CD4-positive, alpha-beta T cell (primary cell): ENCODE measurements around the gene SPRY1. TPM values are rescaled to one million over a fixed set of nuclear protein-coding genes. Genes with fewer than 3 reads are reported as not detected.

Experiments used
- ATAC-seq: fragments of 200-7000 bp; cut with Tn5 transposase; one replicate; pipeline ENCODE4 v1.10.0; 2022; ENCODE audit warnings: mild to moderate bottlenecking; ENCODE audit not compliant: poor library complexity
- CTCF ChIA-PET: fragments of 350-600 bp; sonication (Branson Sonifier 250); formaldehyde crosslinking; loops from one replicate; lab custom pipeline; 2021; ENCODE audit warnings: antibody characterized with exemption, inconsistent platforms; lab: Charles Lee
- POLR2A ChIA-PET: fragments of 350-600 bp; sonication (Branson Sonifier 250); formaldehyde crosslinking; loops from one replicate; lab custom pipeline; 2021; ENCODE audit warnings: antibody characterized with exemption, inconsistent platforms; lab: Charles Lee
- DNase-seq, 14 experiments: peaks; one replicate each; pipeline ENCODE4 v3.0.0-alpha.2; 2013 to 2020; ENCODE audit warnings: mixed read lengths in 2 of 14
- H3K27ac ChIP-seq, 2 donors: one replicate each; pipeline versions ENCODE4 v1.5.1 to v1.7.0; 2013; ENCODE audit warnings: low read length in 2 of 2, low read depth in 1 of 2, mild to moderate bottlenecking in 1 of 2
- H3K27me3 ChIP-seq, 2 experiments: 1 replicate in 1 of 2; 2 replicates in 1 of 2; pipeline versions ENCODE4 v1.6.1 to v1.7.0; 2013; ENCODE audit warnings: low read length in 2 of 2, control low read depth in 1 of 2, mild to moderate bottlenecking in 1 of 2, moderate library complexity in 1 of 2; ENCODE audit not compliant: insufficient read depth in 2 of 2, control insufficient read depth in 1 of 2
- H3K36me3 ChIP-seq: one replicate; pipeline ENCODE4 v1.6.1; 2013; ENCODE audit warnings: low read length, control low read depth; ENCODE audit not compliant: insufficient read depth
- H3K4me1 ChIP-seq: one replicate; pipeline ENCODE4 v1.6.1; 2013; ENCODE audit warnings: low read length, control low read depth; ENCODE audit not compliant: insufficient read depth
- H3K4me3 ChIP-seq: one replicate; pipeline ENCODE4 v1.5.1; 2013; ENCODE audit warnings: mild to moderate bottlenecking, low read length, moderate library complexity
- H3K9me3 ChIP-seq, 2 experiments: 1 replicate in 1 of 2; 2 replicates in 1 of 2; pipeline versions ENCODE4 v1.6.1 to v1.7.0; 2013; ENCODE audit warnings: low read length in 2 of 2, mild to moderate bottlenecking in 2 of 2, control low read depth in 1 of 2, moderate library complexity in 1 of 2; ENCODE audit not compliant: control insufficient read depth in 1 of 2, insufficient read depth in 1 of 2
- H3K27ac Mint-ChIP-seq: one replicate; pipeline ENCODE4 v1.8.0; 2020; ENCODE audit warnings: mixed read lengths
- H3K27me3 Mint-ChIP-seq: one replicate; pipeline ENCODE4 v1.8.0; 2021; ENCODE audit warnings: mixed read lengths
- H3K36me3 Mint-ChIP-seq: one replicate; pipeline ENCODE4 v1.8.0; 2021; ENCODE audit warnings: low read depth, mixed read lengths
- H3K4me1 Mint-ChIP-seq: one replicate; pipeline ENCODE4 v1.8.0; 2021; ENCODE audit warnings: low read depth, mixed read lengths
- H3K4me3 Mint-ChIP-seq: one replicate; pipeline ENCODE4 v1.8.0; 2020; ENCODE audit warnings: mild to moderate bottlenecking, mixed read lengths
- H3K9me3 Mint-ChIP-seq: one replicate; pipeline ENCODE4 v1.8.0; 2020; ENCODE audit warnings: mixed read lengths
- intact Hi-C, 2 experiments: fragments of 100-400 bp; cut with DNase I in 1 of 2; cut with micrococcal nuclease in 1 of 2; formaldehyde crosslinking; loops; one replicate each; pipeline versions ENCODE4 v1.15.1 to v1.9.0; 2023 to 2025; cut with DNase I, micrococcal nuclease
- total RNA-seq, 174 experiments: library from RNA in 2 of 174; stranded (reverse) in 2 of 174; gene quantifications; one replicate each; pipeline ENCODE4 v1.2.3 and lab custom pipeline; 2021 to 2026
- TF ChIP-seq, protein P1 (sequence below): fragments of 200-600 bp; IDR thresholded peaks from one replicate; pipeline ENCODE4 v1.8.0; 2022; ENCODE audit warnings: antibody characterized with exemption, mild to moderate bottlenecking

Gene SPRY1
- total RNA-seq, 2 experiments from 2014 or later = 19.6 to 20.3 TPM

DNA sequence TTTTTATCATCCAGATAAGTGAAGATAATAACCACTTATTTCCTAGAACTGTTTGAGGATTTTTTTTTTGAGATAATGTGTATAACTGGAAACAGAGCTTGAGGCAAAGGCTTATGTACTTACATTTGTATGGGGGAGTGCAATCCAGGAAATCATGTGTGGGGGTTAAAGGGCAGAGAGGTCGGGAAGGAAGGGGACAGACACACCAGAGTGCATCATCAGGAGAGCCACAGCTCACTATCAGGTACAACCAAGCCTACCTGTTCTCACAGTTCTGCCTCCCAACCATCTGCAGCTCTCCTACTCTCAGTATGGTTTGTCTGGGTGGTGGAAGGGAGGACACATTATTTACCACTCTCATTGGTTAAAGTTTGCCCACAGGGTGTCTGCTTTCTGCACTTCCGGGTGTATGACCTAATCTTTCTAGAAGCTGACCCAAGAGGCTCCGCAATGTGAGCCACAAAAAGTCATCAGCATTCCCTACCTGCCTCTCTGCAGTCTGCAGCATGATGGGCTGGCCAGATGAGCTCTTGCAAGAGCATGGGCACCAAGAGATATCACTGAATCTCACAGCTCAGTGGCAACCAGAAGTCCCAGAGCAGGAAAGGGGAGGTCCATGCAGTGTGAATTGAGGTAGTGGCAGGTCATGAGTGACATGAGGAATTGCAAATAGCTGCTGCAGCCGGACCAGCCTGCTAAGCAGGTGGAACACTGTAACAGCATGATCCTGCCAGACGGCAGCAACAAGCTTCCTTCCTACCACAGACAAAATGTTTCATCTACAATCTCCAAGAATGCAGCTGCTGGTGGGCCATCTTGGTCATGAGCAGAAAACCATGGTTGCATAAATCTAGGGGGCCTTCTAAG is 36.9 kb upstream of the SPRY1 start:
- Histone ChIP-seq H3K4me3 (no peak overlapping the region), H3K9me3 (no peaks in the 10 kb centered on the region), H3K27me3 (no peaks in the 10 kb centered on the region), H3K27ac (no peak overlapping the region), H3K4me1 (no peaks in the 10 kb centered on the region), H3K36me3 (no peaks in the 10 kb centered on the region)
- H3K27me3 Mint-ChIP-seq = peaks cover 6% of the 10 kb centered on the region
- ChIA-PET CTCF (no interaction called here), POLR2A (no interaction called here)
- H3K4me1 Mint-ChIP-seq = no peaks in the 10 kb centered on the region
- DNase-seq (no peak), ATAC-seq (no peak)
- intact Hi-C loops = no loop called here
- no peaks in the 10 kb centered on the region for H3K36me3 Mint-ChIP-seq
- H3K27ac Mint-ChIP-seq = no peak overlapping the region
- no peaks in the 10 kb centered on the region for H3K9me3 Mint-ChIP-seq
- TF ChIP-seq, protein P1, sequence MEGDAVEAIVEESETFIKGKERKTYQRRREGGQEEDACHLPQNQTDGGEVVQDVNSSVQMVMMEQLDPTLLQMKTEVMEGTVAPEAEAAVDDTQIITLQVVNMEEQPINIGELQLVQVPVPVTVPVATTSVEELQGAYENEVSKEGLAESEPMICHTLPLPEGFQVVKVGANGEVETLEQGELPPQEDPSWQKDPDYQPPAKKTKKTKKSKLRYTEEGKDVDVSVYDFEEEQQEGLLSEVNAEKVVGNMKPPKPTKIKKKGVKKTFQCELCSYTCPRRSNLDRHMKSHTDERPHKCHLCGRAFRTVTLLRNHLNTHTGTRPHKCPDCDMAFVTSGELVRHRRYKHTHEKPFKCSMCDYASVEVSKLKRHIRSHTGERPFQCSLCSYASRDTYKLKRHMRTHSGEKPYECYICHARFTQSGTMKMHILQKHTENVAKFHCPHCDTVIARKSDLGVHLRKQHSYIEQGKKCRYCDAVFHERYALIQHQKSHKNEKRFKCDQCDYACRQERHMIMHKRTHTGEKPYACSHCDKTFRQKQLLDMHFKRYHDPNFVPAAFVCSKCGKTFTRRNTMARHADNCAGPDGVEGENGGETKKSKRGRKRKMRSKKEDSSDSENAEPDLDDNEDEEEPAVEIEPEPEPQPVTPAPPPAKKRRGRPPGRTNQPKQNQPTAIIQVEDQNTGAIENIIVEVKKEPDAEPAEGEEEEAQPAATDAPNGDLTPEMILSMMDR = no peak
- no peak overlapping the region for H3K4me3 Mint-ChIP-seq

DNA sequence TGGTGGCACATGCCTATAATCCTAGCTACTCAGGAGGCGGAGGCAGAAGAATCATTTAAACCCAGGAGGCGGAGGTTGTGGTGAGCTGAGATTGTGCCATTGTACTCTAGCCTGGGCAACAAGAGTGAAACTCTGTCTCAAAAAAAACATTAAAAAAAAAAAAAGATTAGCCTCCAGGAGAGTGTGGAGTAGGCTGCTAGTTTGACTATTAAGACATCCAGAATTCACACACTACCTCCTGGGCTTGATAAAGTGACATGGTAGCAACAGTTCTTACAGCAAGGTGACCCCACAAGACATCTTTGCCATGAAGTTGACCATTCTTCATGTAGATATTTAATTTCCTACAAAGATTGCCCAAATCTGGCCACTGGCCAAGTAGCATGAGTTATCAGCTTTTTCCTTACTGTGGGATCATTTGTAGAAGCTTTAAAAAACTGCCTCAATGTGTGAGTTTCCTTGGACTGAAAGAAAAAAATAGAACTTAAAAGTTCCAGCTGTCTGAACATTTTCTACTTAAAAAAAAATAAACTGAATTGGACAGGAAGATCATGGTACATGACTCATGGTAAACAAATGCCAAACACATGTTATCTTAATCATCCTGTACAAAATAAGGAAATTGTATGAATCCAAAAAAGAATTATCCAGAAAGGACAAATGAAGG is 35.3 kb upstream of the SPRY1 start:
- no peak for DNase-seq
- POLR2A ChIA-PET = no interaction called here
- H3K27ac ChIP-seq = no peak overlapping the region
- H3K4me1 Mint-ChIP-seq = no peaks in the 10 kb centered on the region
- no peaks in the 10 kb centered on the region for H3K9me3 ChIP-seq
- CTCF ChIA-PET = no interaction called here
- H3K27me3 ChIP-seq = no peaks in the 10 kb centered on the region
- H3K4me1 ChIP-seq = no peaks in the 10 kb centered on the region
- intact Hi-C loops = no loop called here
- H3K27me3 Mint-ChIP-seq = peaks cover 6% of the 10 kb centered on the region
- H3K4me3 ChIP-seq = no peak overlapping the region
- TF ChIP-seq, protein P1 = no peak
- no peaks in the 10 kb centered on the region for H3K36me3 ChIP-seq
- H3K9me3 Mint-ChIP-seq = no peaks in the 10 kb centered on the region
- no peaks in the 10 kb centered on the region for H3K36me3 Mint-ChIP-seq
- no peak overlapping the region for H3K4me3 Mint-ChIP-seq
- ATAC-seq = no peak
- no peak overlapping the region for H3K27ac Mint-ChIP-seq

DNA sequence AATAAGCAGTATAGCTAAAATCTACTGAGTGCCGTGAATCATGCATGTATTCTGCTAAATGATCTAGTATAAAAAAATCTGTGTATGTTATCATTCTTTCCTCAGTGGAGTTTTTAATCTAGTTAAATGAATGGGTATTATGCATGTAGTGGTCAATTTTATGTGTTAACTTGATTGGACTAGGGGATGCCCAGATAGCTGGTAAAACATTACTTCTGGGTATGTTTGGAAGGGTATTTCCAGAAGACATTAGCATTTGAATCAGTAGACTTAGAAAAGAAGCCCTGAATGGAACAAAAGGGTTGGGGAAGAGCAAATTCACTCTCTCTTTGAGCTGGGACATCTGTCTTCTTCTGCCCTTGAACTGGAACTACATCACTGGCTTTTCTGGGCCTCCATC is 34.5 kb upstream of the SPRY1 start:
- Mint-ChIP-seq H3K9me3 (no peaks in the 10 kb centered on the region), H3K4me3 (no peak overlapping the region), H3K36me3 (no peaks in the 10 kb centered on the region), H3K27ac (no peak overlapping the region), H3K27me3 (peaks cover 6% of the 10 kb centered on the region), H3K4me1 (no peaks in the 10 kb centered on the region)
- no peak for ATAC-seq
- Histone ChIP-seq H3K27ac (no peak overlapping the region), H3K27me3 (no peaks in the 10 kb centered on the region), H3K4me1 (no peaks in the 10 kb centered on the region), H3K36me3 (no peaks in the 10 kb centered on the region), H3K9me3 (no peaks in the 10 kb centered on the region), H3K4me3 (no peak overlapping the region)
- POLR2A ChIA-PET = no interaction called here
- CTCF ChIA-PET = no interaction called here
- DNase-seq = no peak
- intact Hi-C loops = no loop called here
- TF ChIP-seq, protein P1 = no peak
